ENCODE measurements around the gene EPHA6.

The EPHA6 gene

GRCh38 chr3:96831175-96831574 is 16.8 kb downstream of the EPHA6 start:
- Histone ChIP-seq H3K36me3 (ENCODE audit: insufficient read depth, low read length) (no peaks in the 10 kb centered on the region), H3K27ac (no peak overlapping the region), H3K4me3 (no peak overlapping the region), H3K9me3 (ENCODE audit: low read depth, low read length) (no peaks in the 10 kb centered on the region), H3K9ac (ENCODE audit: insufficient read length) (no peak overlapping the region)
- DNase-seq (ENCODE audit: low read depth, low spot score), result no peak
- TF ChIP-seq FOXP2 (optimal IDR thresholded peaks at IDR 0.05; ENCODE audit: control extremely low read depth, extremely low read length, insufficient read depth) (no peak), POLR2AphosphoS5 (IDR thresholded peaks at IDR 0.05; ENCODE audit: borderline replicate concordance, low read depth, low read length) (no peak), EZH2 (IDR thresholded peaks at IDR 0.05) (no peak)

GRCh38 chr3:96833301-96833700 is 18.9 kb downstream of the EPHA6 start:
- no peaks in the 10 kb centered on the region for H3K36me3 ChIP-seq (ENCODE audit: insufficient read depth, low read length)
- no peak overlapping the region for H3K9ac ChIP-seq (ENCODE audit: insufficient read length)
- no peak overlapping the region for H3K4me3 ChIP-seq
- no peaks in the 10 kb centered on the region for H3K9me3 ChIP-seq (ENCODE audit: low read depth, low read length)
- no peak for DNase-seq (ENCODE audit: low read depth, low spot score)
- H3K27ac ChIP-seq, result no peak overlapping the region
- TF ChIP-seq EZH2 (IDR thresholded peaks at IDR 0.05) (no peak), FOXP2 (optimal IDR thresholded peaks at IDR 0.05; ENCODE audit: control extremely low read depth, extremely low read length, insufficient read depth) (no peak), POLR2AphosphoS5 (IDR thresholded peaks at IDR 0.05; ENCODE audit: borderline replicate concordance, low read depth, low read length) (no peak)

- TF ChIP-seq FOXP2 (optimal IDR thresholded peaks at IDR 0.05; ENCODE audit: control extremely low read depth, extremely low read length, insufficient read depth), result no peak
- no peak for TF ChIP-seq POLR2AphosphoS5 (IDR thresholded peaks at IDR 0.05; ENCODE audit: borderline replicate concordance, low read depth, low read length)
- no peak for TF ChIP-seq EZH2 (IDR thresholded peaks at IDR 0.05)
- Histone ChIP-seq H3K4me3 (no peak overlapping the region), H3K9ac (ENCODE audit: insufficient read length) (no peak overlapping the region), H3K9me3 (ENCODE audit: low read depth, low read length) (no peaks in the 10 kb centered on the region), H3K27ac (no peak overlapping the region), H3K36me3 (ENCODE audit: insufficient read depth, low read length) (no peaks in the 10 kb centered on the region)
- DNase-seq (ENCODE audit: low read depth, low spot score), result no peak
Observed at GRCh38 chr3:96836153-96836915, 21.9 kb downstream of the EPHA6 start.

GRCh38 chr3:96843505-96844203 is 29.3 kb downstream of the EPHA6 start:
- H3K27ac ChIP-seq, result no peak overlapping the region
- no peaks in the 10 kb centered on the region for H3K9me3 ChIP-seq (ENCODE audit: low read depth, low read length)
- H3K4me3 ChIP-seq, result no peak overlapping the region
- no peaks in the 10 kb centered on the region for H3K36me3 ChIP-seq (ENCODE audit: insufficient read depth, low read length)
- peak; percentile 20 for DNase-seq (ENCODE audit: low read depth, low spot score)
- TF ChIP-seq EZH2 (IDR thresholded peaks at IDR 0.05), result no peak
- no peak for TF ChIP-seq FOXP2 (optimal IDR thresholded peaks at IDR 0.05; ENCODE audit: control extremely low read depth, extremely low read length, insufficient read depth)
- no peak for TF ChIP-seq POLR2AphosphoS5 (IDR thresholded peaks at IDR 0.05; ENCODE audit: borderline replicate concordance, low read depth, low read length)
- H3K9ac ChIP-seq (ENCODE audit: insufficient read length), result no peak overlapping the region

GRCh38 chr3:96844204-96844514 is 29.8 kb downstream of the EPHA6 start:
- Histone ChIP-seq H3K36me3 (ENCODE audit: insufficient read depth, low read length) (no peaks in the 10 kb centered on the region), H3K4me3 (no peak overlapping the region), H3K9ac (ENCODE audit: insufficient read length) (no peak overlapping the region), H3K27ac (no peak overlapping the region), H3K9me3 (ENCODE audit: low read depth, low read length) (no peaks in the 10 kb centered on the region)
- DNase-seq (ENCODE audit: low read depth, low spot score), result no peak
- TF ChIP-seq EZH2 (IDR thresholded peaks at IDR 0.05) (no peak), POLR2AphosphoS5 (IDR thresholded peaks at IDR 0.05; ENCODE audit: borderline replicate concordance, low read depth, low read length) (no peak), FOXP2 (optimal IDR thresholded peaks at IDR 0.05; ENCODE audit: control extremely low read depth, extremely low read length, insufficient read depth) (no peak)

GRCh38 chr3:96852849-96853248 is 38.5 kb downstream of the EPHA6 start:
- H3K9ac ChIP-seq (ENCODE audit: insufficient read length), result no peak overlapping the region
- no peaks in the 10 kb centered on the region for H3K36me3 ChIP-seq (ENCODE audit: insufficient read depth, low read length)
- TF ChIP-seq POLR2AphosphoS5 (IDR thresholded peaks at IDR 0.05; ENCODE audit: borderline replicate concordance, low read depth, low read length) (no peak), EZH2 (IDR thresholded peaks at IDR 0.05) (no peak), FOXP2 (optimal IDR thresholded peaks at IDR 0.05; ENCODE audit: control extremely low read depth, extremely low read length, insufficient read depth) (no peak)
- no peak overlapping the region for H3K4me3 ChIP-seq
- H3K9me3 ChIP-seq (ENCODE audit: low read depth, low read length), result no peaks in the 10 kb centered on the region
- DNase-seq (ENCODE audit: low read depth, low spot score), result no peak
- H3K27ac ChIP-seq, result no peak overlapping the region

GRCh38 chr3:96860882-96861281 is 46.5 kb downstream of the EPHA6 start:
- Histone ChIP-seq H3K9me3 (ENCODE audit: low read depth, low read length) (no peaks in the 10 kb centered on the region), H3K36me3 (ENCODE audit: insufficient read depth, low read length) (no peaks in the 10 kb centered on the region), H3K9ac (ENCODE audit: insufficient read length) (no peak overlapping the region), H3K4me3 (no peak overlapping the region), H3K27ac (no peak overlapping the region)
- no peak for DNase-seq (ENCODE audit: low read depth, low spot score)
- no peak for TF ChIP-seq EZH2 (IDR thresholded peaks at IDR 0.05)
- no peak for TF ChIP-seq POLR2AphosphoS5 (IDR thresholded peaks at IDR 0.05; ENCODE audit: borderline replicate concordance, low read depth, low read length)
- TF ChIP-seq FOXP2 (optimal IDR thresholded peaks at IDR 0.05; ENCODE audit: control extremely low read depth, extremely low read length, insufficient read depth), result no peak

- no peak for TF ChIP-seq FOXP2 (optimal IDR thresholded peaks at IDR 0.05; ENCODE audit: control extremely low read depth, extremely low read length, insufficient read depth)
- TF ChIP-seq EZH2 (IDR thresholded peaks at IDR 0.05), result no peak
- no peak for TF ChIP-seq POLR2AphosphoS5 (IDR thresholded peaks at IDR 0.05; ENCODE audit: borderline replicate concordance, low read depth, low read length)
- no peak overlapping the region for H3K4me3 ChIP-seq
- no peak overlapping the region for H3K9ac ChIP-seq (ENCODE audit: insufficient read length)
- H3K27ac ChIP-seq, result no peak overlapping the region
- no peaks in the 10 kb centered on the region for H3K9me3 ChIP-seq (ENCODE audit: low read depth, low read length)
- no peaks in the 10 kb centered on the region for H3K36me3 ChIP-seq (ENCODE audit: insufficient read depth, low read length)
- peak; percentile 28 for DNase-seq (ENCODE audit: low read depth, low spot score)
Observed at GRCh38 chr3:96863129-96863740, 48.8 kb downstream of the EPHA6 start.

Measured in SK-N-MC (cell line).